Smooth muscle cell (in vitro differentiated cells): ENCODE results near the gene EZR. TPM values are rescaled to one million over a fixed set of nuclear protein-coding genes. Genes with fewer than 3 reads are reported as not detected.

Experiments used
- DNase-seq: peaks from one replicate; lab custom pipeline; 2025; ENCODE audit not compliant: unreplicated experiment; lab: John Stamatoyannopoulos, UW
- H2AFZ ChIP-seq: fragments of 200-600 bp; sonication (generic); 2 replicates; pipeline ENCODE4 v1.6.0; 2016; ENCODE audit warnings: antibody characterized with exemption, low read depth, mild to moderate bottlenecking
- H3F3A ChIP-seq: fragments of 200-600 bp; sonication (generic); 2 replicates; pipeline ENCODE4 v1.6.0; 2017; ENCODE audit warnings: antibody characterized with exemption, low read depth
- H3K27ac ChIP-seq: fragments of 200-600 bp; sonication (generic); 2 replicates; pipeline ENCODE4 v1.5.1; 2016; ENCODE audit warnings: low read depth, mild to moderate bottlenecking
- H3K27me3 ChIP-seq: fragments of 200-600 bp; sonication (generic); 2 replicates; pipeline ENCODE4 v1.6.1; 2016; ENCODE audit warnings: low read depth, mild to moderate bottlenecking
- H3K36me3 ChIP-seq: fragments of 200-600 bp; sonication (generic); 2 replicates; pipeline ENCODE4 v1.5.1; 2016; ENCODE audit warnings: low read depth
- H3K4me1 ChIP-seq: fragments of 200-600 bp; sonication (generic); 2 replicates; pipeline ENCODE4 v1.5.1; 2016; ENCODE audit warnings: low read depth
- H3K4me2 ChIP-seq: fragments of 200-600 bp; sonication (generic); 2 replicates; pipeline ENCODE4 v1.6.0; 2016; ENCODE audit warnings: mild to moderate bottlenecking
- H3K4me3 ChIP-seq: fragments of 200-600 bp; sonication (generic); 2 replicates; pipeline ENCODE4 v1.5.1; 2016; ENCODE audit warnings: mild to moderate bottlenecking
- H3K79me2 ChIP-seq: fragments of 200-600 bp; sonication (generic); 2 replicates; pipeline ENCODE4 v1.6.0; 2016; ENCODE audit warnings: low read depth, mild to moderate bottlenecking
- H3K9ac ChIP-seq: fragments of 200-600 bp; sonication (generic); 2 replicates; pipeline ENCODE4 v1.6.0; 2016; ENCODE audit warnings: low read depth
- H3K9me3 ChIP-seq: fragments of 200-600 bp; sonication (generic); replicated peaks from 2 replicates; pipeline ENCODE4 v1.5.1; 2016; ENCODE audit warnings: low read depth
- H4K20me1 ChIP-seq: fragments of 200-600 bp; sonication (generic); 2 replicates; pipeline ENCODE4 v1.6.0; 2016; ENCODE audit warnings: low read depth
- WGBS: methylation state at CpG from one replicate; pipeline ENCODE4 v1.1.7; 2016; ENCODE audit warnings: low lambda C conversion rate; 5-methylcytosine and 5-hydroxymethylcytosine counted together
- polyA plus RNA-seq: library from polyadenylated mRNA; unstranded; fragments of >200 nt; fragmentation: Nextera tagmentation; extraction: Ambion mirVana; gene quantifications from 2 replicates; pipeline ENCODE4 v1.2.1, GENCODE V29; 2016
- total RNA-seq: library from RNA; depleted of rRNA; stranded (reverse); fragments of >200 nt; gene quantifications from 2 replicates; pipeline ENCODE4 v1.2.3, GENCODE V29; 2014
- TF ChIP-seq, protein P1 (sequence below): fragments of 200-600 bp; sonication (generic); IDR thresholded peaks from 2 replicates; pipeline ENCODE4 v1.5.1; 2017; ENCODE audit warnings: borderline replicate concordance, mild to moderate bottlenecking, antibody characterized with exemption; ENCODE audit not compliant: insufficient read depth, poor library complexity, severe bottlenecking

EZR gene
- total and polyA plus RNA-seq, 2 experiments from 2014 or later, result 55.0 to 113 TPM

DNA sequence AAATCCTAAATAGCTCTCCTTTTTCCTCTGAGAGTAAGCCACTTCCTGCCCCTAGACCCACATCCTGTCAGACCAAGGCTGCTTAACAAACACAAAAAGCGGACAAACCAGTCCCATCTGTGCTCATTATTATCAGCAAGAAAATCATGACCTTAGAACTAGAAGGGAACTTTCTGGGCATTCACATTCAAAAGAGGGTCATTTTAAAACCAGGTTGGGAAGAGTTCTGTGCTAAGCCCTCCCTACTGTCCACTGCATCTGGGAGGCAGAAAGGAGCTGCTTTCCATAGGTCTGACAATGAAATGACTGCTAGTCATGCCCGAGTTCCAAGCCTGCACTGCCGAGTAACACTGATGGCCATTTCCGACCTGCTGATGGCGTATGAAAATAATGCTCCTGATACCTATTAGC lies 15.4 kb downstream of the EZR start:
- Histone ChIP-seq H3K9ac (no peak overlapping the region), H3K79me2 (peaks cover 86% of the 10 kb centered on the region), H4K20me1 (peaks cover 92% of the 10 kb centered on the region), H3F3A (peaks cover 6% of the 10 kb centered on the region), H3K27ac (peak overlapping the region; percentile 47), H3K4me2 (peak overlapping the region; percentile 55), H3K4me3 (no peak overlapping the region), H3K36me3 (no peaks in the 10 kb centered on the region), H3K27me3 (no peaks in the 10 kb centered on the region), H3K9me3 (no peaks in the 10 kb centered on the region), H3K4me1 (peaks cover 20% of the 10 kb centered on the region), H2AFZ (peak overlapping the region; percentile 17)
- DNase-seq, result no peak
- TF ChIP-seq, protein P1, sequence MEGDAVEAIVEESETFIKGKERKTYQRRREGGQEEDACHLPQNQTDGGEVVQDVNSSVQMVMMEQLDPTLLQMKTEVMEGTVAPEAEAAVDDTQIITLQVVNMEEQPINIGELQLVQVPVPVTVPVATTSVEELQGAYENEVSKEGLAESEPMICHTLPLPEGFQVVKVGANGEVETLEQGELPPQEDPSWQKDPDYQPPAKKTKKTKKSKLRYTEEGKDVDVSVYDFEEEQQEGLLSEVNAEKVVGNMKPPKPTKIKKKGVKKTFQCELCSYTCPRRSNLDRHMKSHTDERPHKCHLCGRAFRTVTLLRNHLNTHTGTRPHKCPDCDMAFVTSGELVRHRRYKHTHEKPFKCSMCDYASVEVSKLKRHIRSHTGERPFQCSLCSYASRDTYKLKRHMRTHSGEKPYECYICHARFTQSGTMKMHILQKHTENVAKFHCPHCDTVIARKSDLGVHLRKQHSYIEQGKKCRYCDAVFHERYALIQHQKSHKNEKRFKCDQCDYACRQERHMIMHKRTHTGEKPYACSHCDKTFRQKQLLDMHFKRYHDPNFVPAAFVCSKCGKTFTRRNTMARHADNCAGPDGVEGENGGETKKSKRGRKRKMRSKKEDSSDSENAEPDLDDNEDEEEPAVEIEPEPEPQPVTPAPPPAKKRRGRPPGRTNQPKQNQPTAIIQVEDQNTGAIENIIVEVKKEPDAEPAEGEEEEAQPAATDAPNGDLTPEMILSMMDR, result no peak
- WGBS, result 52% methylated on average over 5 of the region's 5 CpGs

DNA sequence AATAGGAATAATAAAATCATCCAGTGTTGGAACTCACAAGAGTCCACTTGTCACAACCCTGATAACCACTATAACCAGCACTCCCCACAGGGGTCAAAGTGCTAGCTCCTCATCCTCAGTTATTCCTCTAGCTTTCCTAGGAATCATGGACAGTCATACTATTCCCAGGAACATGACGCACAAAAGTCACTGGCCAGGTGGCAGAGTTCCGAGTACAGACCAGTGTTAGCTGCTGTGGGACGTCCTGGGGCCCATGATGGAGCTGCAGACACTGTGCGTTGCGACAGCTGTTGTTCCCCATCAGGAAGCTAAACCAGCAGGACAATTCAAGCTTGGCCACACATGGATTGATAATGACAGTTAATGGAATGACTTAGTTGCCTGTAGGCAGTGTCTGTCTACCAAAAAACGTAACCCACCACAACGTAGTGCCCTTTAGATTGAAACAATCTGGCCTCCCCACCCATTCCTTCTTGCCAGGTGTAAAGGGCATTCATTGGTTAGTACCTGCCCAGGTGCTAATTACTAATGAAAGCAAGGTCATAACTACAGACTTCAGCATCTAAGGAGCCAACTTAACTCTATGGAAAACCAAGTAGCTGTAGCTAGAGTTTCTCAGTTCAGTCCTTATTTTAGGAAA lies 17.4 kb downstream of the EZR start:
- peaks cover 17% of the 10 kb centered on the region for H3K4me1 ChIP-seq
- 73% methylated on average over 7 of the region's 7 CpGs for WGBS
- TF ChIP-seq, protein P1, result no peak

DNA sequence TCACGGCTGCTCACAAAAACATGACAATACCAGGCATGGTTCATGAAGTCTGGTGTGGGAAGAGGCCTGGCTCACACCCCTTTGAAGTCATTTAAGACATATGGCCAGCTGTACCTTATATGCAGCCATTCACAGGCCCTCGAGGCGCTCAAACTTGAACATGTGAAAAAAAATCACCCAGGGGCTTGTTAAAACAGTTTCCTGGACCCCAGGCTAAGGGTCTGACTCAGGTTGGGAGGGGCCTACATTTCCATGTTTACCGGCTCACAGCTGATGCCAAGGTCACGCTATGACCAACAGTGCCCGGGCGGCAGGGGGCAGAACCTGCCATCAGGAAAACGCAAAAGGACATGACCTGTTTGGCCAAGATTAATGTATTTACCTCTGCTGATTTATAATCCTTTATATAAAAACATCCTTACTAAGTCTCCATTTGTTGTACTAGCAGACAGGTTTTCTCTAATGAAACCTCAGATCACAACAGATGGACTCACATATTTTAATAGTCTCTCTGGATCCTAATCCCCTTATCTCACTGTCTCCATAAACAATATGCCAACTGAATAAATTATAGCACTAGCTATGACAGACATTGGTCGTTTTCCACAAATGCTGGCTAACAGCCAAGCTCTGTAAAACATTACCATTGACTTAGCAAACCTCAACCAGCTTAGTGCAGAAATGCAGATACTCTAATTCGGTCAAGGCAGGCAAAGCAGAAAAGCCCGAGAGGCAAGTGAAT lies 19.9 kb downstream of the EZR start:
- H3K4me3 ChIP-seq, result no peak overlapping the region
- TF ChIP-seq, protein P1, result no peak
- H3K27ac ChIP-seq, result peak overlapping the region; percentile 67
- no peak overlapping the region for H3K9ac ChIP-seq
- H4K20me1 ChIP-seq, result peaks cover 92% of the 10 kb centered on the region
- peaks cover 16% of the 10 kb centered on the region for H3K4me1 ChIP-seq
- peaks cover 73% of the 10 kb centered on the region for H3K79me2 ChIP-seq
- H3K27me3 ChIP-seq, result no peaks in the 10 kb centered on the region
- H3K9me3 ChIP-seq, result no peaks in the 10 kb centered on the region
- 43% methylated on average over 11 of the region's 11 CpGs for WGBS
- no peaks in the 10 kb centered on the region for H3K36me3 ChIP-seq
- peaks cover 3% of the 10 kb centered on the region for H3F3A ChIP-seq
- peak overlapping the region; percentile 35 for H3K4me2 ChIP-seq
- DNase-seq, result no peak
- no peak overlapping the region for H2AFZ ChIP-seq

More for the DNA sequence above, 17.4 kb downstream of the EZR start:
- Histone ChIP-seq H3K36me3 (no peaks in the 10 kb centered on the region), H3K9ac (no peak overlapping the region), H3K4me3 (no peak overlapping the region), H3K27me3 (no peaks in the 10 kb centered on the region), H3K9me3 (no peaks in the 10 kb centered on the region), H3K4me2 (no peak overlapping the region), H4K20me1 (peaks cover 90% of the 10 kb centered on the region), H3F3A (peaks cover 6% of the 10 kb centered on the region), H3K79me2 (peaks cover 66% of the 10 kb centered on the region), H3K27ac (no peak overlapping the region), H2AFZ (no peak overlapping the region)
- DNase-seq, result no peak
